ENCODE results near the gene TMIGD2.
A peak's percentile ranks its signal among the peaks of the same experiment; 100 is the strongest.

The TMIGD2 gene

GRCh38 chr19:4327877-4328242 lies 25.7 kb upstream of the TMIGD2 start:
- peak overlapping the region in 1 of 21 experiments; percentile 50 for H3K27ac ChIP-seq

DNA sequence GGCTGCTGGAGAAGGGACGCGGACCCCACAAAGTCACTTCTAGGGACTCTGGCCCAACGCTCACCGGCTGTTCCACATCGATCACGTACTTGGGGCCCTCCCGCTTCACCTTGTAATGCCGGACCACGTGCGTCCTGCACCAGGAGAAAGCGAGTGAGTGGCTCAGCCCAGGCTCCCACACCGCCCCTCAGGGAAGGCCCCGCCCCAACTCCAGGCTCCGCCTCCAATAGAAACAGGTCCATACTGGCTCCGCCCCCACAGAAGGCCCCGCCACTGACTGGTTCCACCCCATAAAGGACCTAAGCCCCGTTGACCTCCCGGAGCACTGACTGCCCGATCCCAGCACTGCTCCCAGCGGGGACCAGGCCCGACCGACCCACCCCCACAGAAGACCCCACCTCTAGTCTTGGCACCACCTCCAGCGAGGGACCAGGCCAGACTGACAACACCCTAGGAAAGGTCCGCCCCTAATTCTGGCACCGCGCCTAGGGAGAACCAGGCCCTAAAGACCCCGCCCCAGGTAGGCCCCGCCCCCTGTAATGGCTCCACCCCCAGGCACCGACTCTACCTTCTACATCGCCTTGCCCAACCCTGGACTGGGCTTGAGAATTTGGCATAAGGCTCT lies 25.2 kb upstream of the TMIGD2 start:
- Histone ChIP-seq H3K4me3 (peak overlapping the region in 5 of 7 experiments; percentile 2 to 43 (median 16)), H3K27ac (no peak overlapping the region)

More at GRCh38 chr19:4327877-4328242, 25.7 kb upstream of the TMIGD2 start:
- H3K4me3 ChIP-seq, result peak overlapping the region in 5 of 7 experiments; percentile 2 to 43 (median 16)

DNA sequence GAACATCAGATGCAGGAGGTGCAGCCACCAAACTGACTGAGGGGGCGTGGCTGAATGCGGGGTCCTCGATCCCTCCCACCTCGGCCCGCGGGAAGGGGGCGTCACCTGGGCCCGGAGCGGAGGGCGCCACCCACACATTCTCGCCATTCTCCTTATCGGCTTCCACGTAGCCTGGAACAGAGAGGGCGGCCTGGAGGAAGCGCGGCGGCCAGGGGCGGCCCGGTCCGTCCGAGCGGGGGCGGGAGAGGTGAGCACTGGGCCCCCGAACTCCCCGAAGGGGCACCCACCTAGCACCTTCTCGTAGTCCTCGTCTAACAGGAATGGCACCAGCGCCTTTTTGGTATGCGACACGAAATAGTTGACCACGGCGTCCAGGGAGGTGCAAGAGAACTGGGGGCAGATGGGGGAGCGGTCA lies 24.7 kb upstream of the TMIGD2 start:
- H3K27ac ChIP-seq, result no peak overlapping the region
- no peak overlapping the region for H3K4me3 ChIP-seq

GRCh38 chr19:4326215-4326836 lies 24.1 kb upstream of the TMIGD2 start:
- no peak overlapping the region for H3K4me3 ChIP-seq
- H3K27ac ChIP-seq, result no peak overlapping the region

GRCh38 chr19:4324228-4324627 lies 22.0 kb upstream of the TMIGD2 start:
- Histone ChIP-seq H3K27ac (no peak overlapping the region), H3K4me3 (no peak overlapping the region)

GRCh38 chr19:4323692-4324091 lies 21.5 kb upstream of the TMIGD2 start:
- Histone ChIP-seq H3K27ac (no peak overlapping the region), H3K4me3 (no peak overlapping the region)

DNA sequence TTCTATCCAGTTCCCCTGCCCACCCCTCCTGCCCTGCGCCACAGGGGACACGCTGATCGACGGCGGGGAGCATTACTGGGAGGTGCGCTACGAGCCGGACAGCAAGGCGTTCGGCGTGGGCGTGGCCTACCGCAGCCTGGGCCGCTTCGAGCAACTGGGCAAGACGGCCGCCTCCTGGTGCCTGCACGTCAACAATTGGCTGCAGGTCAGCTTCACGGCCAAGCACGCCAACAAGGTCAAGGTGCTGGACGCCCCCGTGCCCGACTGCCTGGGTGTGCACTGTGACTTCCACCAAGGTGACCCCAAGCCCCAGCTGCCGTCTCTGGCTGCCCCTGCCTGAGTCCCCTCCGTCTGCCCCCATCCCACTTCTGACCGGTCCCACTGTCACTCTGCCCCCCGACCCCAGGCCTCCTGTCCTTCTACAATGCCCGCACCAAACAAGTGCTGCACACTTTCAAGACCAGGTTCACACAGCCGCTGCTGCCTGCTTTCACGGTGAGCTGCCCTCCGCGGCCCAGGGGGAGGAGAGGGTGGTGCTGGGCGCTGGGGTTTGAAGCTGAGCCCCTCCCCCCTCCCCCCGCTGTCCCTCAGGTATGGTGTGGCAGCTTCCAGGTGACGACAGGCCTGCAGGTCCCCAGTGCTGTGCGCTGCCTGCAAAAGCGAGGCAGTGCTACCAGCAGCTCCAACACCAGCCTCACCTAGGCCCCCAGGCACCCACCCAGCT lies 20.9 kb upstream of the TMIGD2 start:
- H3K27ac ChIP-seq, result no peak overlapping the region

DNA sequence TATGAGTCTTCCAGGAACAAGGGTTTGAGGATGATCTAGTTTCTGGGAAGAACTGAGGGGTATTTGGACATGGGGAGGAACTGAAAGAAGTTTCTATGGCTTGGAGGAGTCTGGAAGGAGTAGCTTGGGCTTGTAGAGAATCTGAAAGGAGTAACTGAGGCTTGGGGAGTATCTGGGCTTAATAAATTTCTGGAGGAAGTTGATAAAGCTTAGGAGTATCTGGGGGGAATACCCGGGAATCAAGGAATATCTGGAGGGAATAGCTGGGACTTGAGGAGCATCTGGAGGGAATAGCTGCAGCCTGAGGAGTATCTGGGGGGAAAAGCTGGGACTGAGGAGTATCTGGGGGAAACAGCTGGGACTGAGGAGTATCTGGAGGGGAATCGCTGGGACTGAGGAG lies 18.2 kb upstream of the TMIGD2 start:
- Histone ChIP-seq H3K27ac (no peak overlapping the region), H3K4me3 (no peak overlapping the region)

More for the DNA sequence above, 20.9 kb upstream of the TMIGD2 start:
- no peak overlapping the region for H3K4me3 ChIP-seq

DNA sequence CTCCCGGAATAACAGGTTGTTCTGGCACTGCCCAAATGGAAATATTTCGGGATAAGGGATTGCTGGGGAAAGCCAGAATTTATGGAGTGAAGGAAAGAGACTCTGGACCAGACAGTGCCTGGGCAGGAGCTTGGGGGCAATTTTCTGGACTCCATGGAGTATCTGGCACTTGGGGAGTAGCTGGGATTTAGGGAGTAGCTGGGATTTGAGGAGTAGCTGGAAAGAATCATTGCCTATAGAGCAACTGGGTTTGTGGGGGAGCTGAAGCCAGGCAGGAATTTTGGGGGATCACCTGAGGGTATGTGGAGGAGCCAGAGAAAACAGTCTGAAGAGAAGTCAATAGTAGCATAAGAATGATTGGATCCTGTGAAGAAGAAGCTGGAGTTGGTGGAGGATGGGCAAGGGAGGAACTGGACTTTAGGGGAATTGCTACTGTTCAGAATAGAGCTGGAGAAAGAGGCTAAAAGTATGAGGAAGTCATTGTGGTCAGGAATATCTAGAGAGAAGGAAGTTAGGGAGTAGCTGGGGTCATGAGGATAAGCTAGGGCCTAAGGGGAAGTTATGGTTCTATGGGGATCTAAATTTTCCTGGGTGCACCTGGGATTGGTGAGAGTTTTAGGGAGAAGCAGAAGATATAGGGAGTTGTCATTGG lies 17.0 kb upstream of the TMIGD2 start:
- no peak overlapping the region for H3K27ac ChIP-seq
- H3K4me3 ChIP-seq, result no peak overlapping the region

DNA sequence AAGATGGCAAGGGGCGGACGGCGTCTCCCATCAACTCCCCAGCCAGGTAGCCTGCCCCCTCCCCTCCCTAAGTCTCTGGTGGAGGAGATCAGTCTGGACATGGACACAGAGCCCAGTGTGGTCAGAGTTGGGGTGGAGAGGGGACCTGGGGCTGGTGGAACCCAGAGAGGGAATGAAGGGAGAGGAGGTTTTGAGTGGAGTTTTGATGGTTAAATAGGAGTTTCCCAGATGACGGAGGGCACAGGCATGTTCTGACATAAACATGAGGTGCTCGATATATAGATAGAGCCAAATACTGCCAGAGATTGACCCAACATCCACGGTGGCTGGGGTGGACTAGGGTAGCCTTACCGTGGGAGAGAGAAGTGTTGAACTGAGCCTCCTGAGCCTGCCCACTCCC lies 16.3 kb upstream of the TMIGD2 start:
- no peak overlapping the region for H3K27ac ChIP-seq
- H3K4me3 ChIP-seq, result no peak overlapping the region

- no peak overlapping the region for H3K27ac ChIP-seq
Measured at GRCh38 chr19:4316956-4317355, 14.8 kb upstream of the TMIGD2 start.

GRCh38 chr19:4313847-4314490 lies 11.8 kb upstream of the TMIGD2 start:
- Histone ChIP-seq H3K4me3 (no peak overlapping the region), H3K27ac (no peak overlapping the region)

More at GRCh38 chr19:4316956-4317355, 14.8 kb upstream of the TMIGD2 start:
- no peak overlapping the region for H3K4me3 ChIP-seq

GRCh38 chr19:4310247-4311121 lies 8.3 kb upstream of the TMIGD2 start:
- no peak overlapping the region for H3K27ac ChIP-seq

GRCh38 chr19:4305659-4306058 lies 3.5 kb upstream of the TMIGD2 start:
- no peak overlapping the region for H3K27ac ChIP-seq
- no peak overlapping the region for H3K4me3 ChIP-seq

More at GRCh38 chr19:4310247-4311121, 8.3 kb upstream of the TMIGD2 start:
- no peak overlapping the region for H3K4me3 ChIP-seq

DNA sequence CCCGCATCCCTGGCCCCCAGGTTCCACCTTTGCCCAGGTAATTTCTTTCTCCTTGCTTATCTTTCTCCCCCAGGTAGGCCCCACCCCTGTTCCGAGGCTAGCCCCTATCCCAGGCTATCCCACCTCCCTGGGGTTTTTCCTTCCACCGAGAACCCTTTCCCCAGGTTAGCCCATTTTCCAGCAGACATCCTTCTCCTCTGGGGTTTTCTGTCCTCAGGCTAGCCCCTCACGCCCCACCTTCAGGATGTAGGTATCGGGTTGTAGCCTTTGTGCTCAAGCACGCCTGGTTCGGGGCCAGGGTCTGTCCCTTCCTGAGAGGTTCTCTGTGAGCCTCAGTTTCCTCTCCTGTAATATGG lies 3.0 kb upstream of the TMIGD2 start:
- no peak overlapping the region for H3K4me3 ChIP-seq
- H3K27ac ChIP-seq, result no peak overlapping the region

DNA sequence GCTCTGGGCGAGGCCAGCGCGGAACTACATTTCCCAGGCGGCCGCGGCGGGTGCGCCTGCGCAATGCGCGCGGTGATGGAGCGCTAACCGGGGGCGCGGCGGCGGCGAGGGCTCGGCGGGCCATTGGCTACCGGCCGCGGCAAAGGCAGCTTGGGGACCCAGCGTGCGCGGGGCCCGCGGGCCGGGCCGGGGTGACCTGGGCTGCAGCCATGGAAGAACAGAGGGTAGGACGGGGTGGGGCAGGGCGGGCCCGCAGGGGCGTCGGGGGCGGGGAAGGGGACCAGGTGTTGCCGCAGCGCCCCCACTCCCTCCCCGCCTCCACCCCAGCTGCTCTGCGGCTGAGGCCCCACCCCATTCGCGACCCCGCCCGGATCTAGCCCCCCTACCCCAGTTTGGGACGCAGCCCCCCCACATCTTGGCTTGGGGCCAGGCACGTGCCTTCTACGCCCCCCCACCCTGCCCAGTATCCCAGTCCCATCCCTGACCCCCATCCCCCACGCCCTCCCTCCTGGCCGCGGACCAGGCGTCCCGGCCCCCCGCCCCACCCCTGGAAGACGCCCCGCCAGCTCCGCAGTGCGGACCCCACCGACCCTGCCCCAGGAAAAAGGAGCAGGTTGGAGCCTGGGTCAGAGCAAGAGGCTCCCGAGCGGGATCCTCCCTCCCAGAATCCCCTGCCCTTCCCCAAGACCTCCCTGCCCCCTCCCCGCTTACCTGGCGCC lies 2.5 kb upstream of the TMIGD2 start, which contains the start of gene FSD1:
Gene FSD1, plus strand, starts transcription at position 61 of the 719 bp plus-strand sequence. Its CDS starts 149 bp downstream, at position 210.
- Histone ChIP-seq H3K27ac (no peak within 1 kb of the TSS), H3K4me3 (peak within 1 kb of the TSS in 6 of 7 experiments; percentile 8 to 37 (median 21))

- Histone ChIP-seq H3K27ac (no peak overlapping the region), H3K4me3 (peak overlapping the region in 4 of 7 experiments; percentile 13 to 37 (median 21))
Measured at GRCh38 chr19:4303819-4304537, 1.8 kb upstream of the TMIGD2 start.
